Esophagus muscularis mucosa (tissue), 4 donors: ENCODE data around the gene SERINC5.

Source experiments
- EP300 ChIP-seq: sonication (generic); formaldehyde crosslinking; IDR thresholded peaks from one replicate; pipeline ENCODE4 v1.6.1; 2017; ENCODE audit warnings: antibody characterized with exemption
- POLR2A ChIP-seq: fragments of 450-650 bp; IDR thresholded peaks from one replicate; pipeline ENCODE4 v1.6.1; 2017; ENCODE audit warnings: antibody characterized with exemption, moderate library complexity, mild to moderate bottlenecking, low read depth
- POLR2AphosphoS5 ChIP-seq, 2 donors: sonication (generic); formaldehyde crosslinking; IDR thresholded peaks; one replicate each; pipeline ENCODE4 v1.6.1; 2017; ENCODE audit warnings: antibody characterized with exemption in 2 of 2
- TF ChIP-seq, protein P1 (sequence below), 3 experiments: fragments of 200-600 bp in 2 of 3; fragments of 450-650 bp in 1 of 3; sonication (generic) in 2 of 3; IDR thresholded peaks; one replicate each; pipeline ENCODE4 v1.5.1; 2017 to 2019; ENCODE audit warnings: antibody characterized with exemption in 3 of 3, mild to moderate bottlenecking in 2 of 3, moderate library complexity in 1 of 3

DNA sequence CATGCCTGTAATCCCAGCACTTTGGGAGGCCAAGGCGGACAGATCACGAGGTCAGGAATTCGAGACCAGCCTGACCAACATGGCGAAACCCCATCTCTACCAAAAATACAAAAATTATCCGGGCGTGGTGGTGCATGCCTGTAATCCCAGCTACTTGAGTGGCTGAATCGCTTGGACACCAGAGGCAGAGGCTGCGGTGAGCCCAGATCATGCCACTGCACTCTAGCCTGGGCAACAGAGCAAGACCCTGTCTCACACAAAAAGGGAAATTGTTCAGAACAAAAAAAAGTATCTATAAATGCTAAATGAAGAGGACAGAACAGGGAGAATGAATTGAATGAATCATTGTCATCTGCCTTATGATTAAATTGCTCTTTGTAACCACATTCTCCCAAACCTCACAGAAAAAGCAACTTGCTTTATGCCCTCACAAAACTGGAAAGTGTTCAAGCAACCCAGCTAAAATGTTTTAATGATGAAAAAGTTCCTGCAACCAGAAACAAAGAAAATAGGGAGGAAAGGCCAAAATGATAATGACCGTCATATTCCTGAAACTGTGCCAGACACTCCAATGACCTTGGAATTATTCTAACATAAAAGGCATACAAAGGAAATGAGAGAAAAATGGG lies 83.7 kb downstream of the SERINC5 start:
- TF ChIP-seq, protein P1, sequence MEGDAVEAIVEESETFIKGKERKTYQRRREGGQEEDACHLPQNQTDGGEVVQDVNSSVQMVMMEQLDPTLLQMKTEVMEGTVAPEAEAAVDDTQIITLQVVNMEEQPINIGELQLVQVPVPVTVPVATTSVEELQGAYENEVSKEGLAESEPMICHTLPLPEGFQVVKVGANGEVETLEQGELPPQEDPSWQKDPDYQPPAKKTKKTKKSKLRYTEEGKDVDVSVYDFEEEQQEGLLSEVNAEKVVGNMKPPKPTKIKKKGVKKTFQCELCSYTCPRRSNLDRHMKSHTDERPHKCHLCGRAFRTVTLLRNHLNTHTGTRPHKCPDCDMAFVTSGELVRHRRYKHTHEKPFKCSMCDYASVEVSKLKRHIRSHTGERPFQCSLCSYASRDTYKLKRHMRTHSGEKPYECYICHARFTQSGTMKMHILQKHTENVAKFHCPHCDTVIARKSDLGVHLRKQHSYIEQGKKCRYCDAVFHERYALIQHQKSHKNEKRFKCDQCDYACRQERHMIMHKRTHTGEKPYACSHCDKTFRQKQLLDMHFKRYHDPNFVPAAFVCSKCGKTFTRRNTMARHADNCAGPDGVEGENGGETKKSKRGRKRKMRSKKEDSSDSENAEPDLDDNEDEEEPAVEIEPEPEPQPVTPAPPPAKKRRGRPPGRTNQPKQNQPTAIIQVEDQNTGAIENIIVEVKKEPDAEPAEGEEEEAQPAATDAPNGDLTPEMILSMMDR (IDR thresholded peaks at IDR 0.05): no peak
- TF ChIP-seq POLR2A (no peak), EP300 (no peak), POLR2AphosphoS5 (IDR thresholded peaks at IDR 0.05) (no peak)
